SH-SY5Y (cell line): Measurements from ENCODE around the gene LRCOL1.

Experiments
- GATA2 ChIP-seq: IDR thresholded peaks from 2 replicates; pipeline ENCODE4 v1.6.1; 2011; ENCODE audit warnings: mild to moderate bottlenecking, low read depth, low read length
- GATA3 ChIP-seq: IDR thresholded peaks from 2 replicates; pipeline ENCODE4 v1.6.1; 2011; ENCODE audit warnings: low read depth, mild to moderate bottlenecking, low read length, moderate library complexity

LRCOL1 gene

DNA sequence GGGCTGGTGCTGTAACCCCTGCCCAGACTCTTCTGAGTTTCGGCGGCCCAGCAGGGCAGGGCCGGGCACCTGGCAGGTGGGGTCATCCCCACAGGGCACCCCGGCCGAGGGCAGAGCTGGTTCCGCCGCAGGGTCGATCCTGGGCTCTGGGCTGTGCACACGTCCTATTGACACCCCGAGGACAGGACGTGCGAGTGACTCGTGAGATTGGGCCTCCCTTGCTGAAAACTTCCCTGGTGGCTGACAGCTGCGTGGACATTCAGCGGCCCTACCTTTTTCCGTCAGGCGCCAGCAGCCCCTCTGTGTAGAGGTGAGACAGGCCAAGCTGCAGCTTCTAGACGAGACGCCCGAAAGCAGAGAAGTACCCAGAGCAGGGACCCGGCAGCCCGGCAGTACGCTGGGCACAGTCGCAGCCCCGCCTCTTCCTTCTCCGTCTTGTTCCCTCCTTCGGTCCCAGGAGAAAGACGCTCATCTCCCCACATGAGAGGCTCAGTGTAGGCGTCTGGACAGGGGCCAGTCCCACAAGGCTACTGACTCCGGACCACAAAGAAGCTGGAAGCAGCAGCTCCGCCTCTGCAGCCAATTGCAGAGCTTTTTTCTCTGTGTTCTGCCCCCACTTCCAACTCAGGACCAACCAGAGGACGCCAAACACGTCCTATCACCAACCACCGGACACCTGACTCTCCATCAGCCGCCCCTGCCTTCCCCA, at the start of gene LRCOL1:
TSS of gene LRCOL1 (minus strand) at position 532 of the 709 bp plus-strand sequence. CDS start 4,331 bp downstream, outside the sequence.
- TF ChIP-seq GATA2, result no peak
- TF ChIP-seq GATA3, result no peak

DNA sequence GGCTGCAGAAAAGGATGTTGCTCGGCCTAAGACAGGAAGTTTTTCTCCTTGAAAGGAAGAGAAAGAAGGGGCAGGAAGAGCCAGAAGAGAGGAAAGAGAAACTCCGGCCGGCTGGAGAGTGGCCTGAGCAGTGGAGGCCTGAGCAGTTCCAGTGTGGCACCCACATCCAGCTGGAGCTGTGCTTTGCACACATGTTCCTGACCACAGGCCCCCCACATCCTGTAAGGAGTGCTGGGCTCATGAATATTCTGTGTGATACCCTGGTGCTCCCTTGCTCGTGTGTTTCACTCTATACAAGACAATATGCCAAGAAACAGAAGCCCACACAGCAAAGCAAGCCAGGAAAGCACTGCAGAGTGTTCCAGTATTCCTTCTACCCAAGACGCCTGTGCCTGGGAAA, 49.7 kb upstream of the LRCOL1 start:
- TF ChIP-seq GATA2 (no peak), GATA3 (no peak)

- TF ChIP-seq GATA3, result no peak
Observed at GRCh38 chr12:132659146-132659545, 48.8 kb upstream of the LRCOL1 start.

GRCh38 chr12:132658149-132658894, 47.9 kb upstream of the LRCOL1 start:
- TF ChIP-seq GATA2 (no peak), GATA3 (no peak)

DNA sequence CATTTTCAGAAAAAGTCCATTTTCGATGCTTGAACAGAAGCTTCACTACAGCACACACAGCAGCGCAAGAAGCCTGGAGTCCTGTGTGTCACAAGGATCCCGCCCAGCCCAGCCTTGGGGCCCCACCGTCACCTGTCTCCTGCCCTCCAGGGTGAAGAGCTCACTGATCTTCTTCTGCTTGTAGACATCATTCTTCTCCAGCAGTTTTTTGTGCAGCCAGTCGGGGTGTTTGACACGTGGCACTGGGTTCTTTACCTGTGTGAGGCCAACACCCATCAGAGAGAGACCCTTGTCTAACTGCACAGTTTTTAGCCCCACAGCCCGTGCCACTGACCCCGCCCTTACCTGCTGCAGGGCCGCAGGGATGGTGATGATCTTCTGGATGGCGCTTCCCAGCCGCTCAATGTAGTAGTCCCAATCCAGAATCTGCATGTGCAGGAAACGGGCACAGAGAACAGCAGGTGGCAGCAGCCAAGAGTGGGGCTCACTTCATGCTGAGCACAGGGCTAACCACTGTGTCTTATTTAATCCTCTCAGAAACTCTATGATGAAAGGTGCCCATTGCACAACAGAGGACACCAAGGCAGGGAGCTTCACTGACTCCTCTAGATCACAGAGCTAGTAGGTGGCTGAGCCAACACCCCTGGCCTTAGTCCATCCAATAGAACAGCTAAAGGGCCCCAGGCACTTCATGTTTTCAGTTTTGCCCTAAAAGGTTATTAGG, 46.8 kb upstream of the LRCOL1 start:
- TF ChIP-seq GATA3, result no peak
- no peak for TF ChIP-seq GATA2

GRCh38 chr12:132653567-132654290, 43.3 kb upstream of the LRCOL1 start:
- TF ChIP-seq GATA2 (no peak), GATA3 (no peak)

- TF ChIP-seq GATA3, result no peak
- TF ChIP-seq GATA2, result no peak
Observed at GRCh38 chr12:132651444-132652100, 41.2 kb upstream of the LRCOL1 start.

GRCh38 chr12:132649226-132649945, 39.0 kb upstream of the LRCOL1 start:
- TF ChIP-seq GATA2, result no peak
- TF ChIP-seq GATA3, result no peak

DNA sequence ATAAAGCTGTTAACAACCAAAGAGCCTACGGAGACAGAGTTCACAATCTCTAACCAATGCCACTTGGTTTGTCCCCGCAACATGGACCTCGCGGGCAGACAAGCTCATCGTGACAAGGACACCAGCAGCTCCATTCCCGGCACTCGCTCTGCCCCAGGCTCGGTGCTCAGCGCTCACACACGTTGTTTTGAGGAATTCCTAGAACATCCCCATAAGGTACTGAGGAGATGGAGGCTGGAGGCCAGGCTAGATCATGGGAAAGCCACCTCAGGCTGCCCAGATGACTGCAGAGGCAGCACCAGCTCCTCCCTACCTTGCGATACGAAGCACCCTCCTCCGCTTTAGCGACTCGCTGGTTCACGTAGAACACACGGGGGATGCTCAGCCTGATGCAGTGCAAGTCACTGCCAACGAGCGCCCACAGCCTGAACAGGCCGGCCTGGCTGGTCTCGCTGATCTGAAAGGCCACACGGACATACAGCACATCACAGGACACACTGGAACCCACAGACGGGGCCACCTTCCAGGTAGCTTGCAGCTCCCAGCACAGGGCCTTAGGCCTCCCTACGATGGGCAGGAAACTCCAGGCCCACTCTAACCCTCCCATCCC, 38.3 kb upstream of the LRCOL1 start:
- TF ChIP-seq GATA3 (no peak), GATA2 (no peak)

DNA sequence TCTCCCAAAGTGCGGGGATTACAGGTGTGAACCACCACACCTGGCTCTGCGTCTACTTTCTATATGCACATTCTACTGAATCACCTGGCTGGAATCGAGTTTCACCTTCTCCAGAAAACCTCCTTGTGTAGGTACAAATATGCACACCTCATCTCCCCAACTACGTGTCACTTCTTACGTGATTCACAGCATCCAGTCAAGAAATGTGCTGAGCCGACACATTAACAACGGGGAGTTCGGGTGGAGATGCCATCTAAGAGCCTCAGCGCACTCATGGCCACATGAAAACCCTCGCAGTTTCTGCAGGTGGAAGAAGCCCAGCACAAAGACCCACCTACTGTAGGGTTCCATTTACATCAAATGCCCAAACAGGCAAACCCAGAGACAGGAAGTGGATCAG, 37.5 kb upstream of the LRCOL1 start:
- no peak for TF ChIP-seq GATA3

DNA sequence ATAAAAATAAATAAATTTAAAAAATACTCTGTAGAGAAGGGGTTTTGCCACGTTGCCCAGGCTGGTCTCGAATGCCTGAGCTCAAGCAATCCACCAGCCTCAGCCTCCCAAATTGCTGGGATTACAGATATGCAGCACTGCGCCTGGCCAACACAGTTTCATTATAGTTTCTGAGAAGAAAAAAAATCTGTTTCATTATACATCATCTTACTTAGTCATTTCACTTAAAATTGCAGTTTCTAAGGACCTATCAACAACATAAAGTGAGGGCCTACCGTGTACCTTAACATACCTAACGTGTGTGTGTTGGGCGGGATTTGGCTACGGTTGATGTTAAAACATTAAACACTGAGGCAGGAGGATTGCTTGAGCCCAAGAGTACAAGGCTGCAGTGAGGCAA, 36.5 kb upstream of the LRCOL1 start:
- no peak for TF ChIP-seq GATA3
- TF ChIP-seq GATA2, result no peak
